ENCODE data around the gene CCNI2. TPM values are rescaled to one million over a fixed set of nuclear protein-coding genes. Genes with fewer than 3 reads are reported as not detected.

The CCNI2 gene
- total RNA-seq, 2 experiments from 2014 or later: 6.4 to 6.7 TPM

- POLR2A ChIA-PET: no interaction called here
- Mint-ChIP-seq H3K27ac (no peak overlapping the region), H3K27me3 (no peaks in the 10 kb centered on the region), H3K4me3 (no peak overlapping the region), H3K9me3 (no peaks in the 10 kb centered on the region), H3K36me3 (ENCODE audit: low read depth) (peaks cover 7% of the 10 kb centered on the region), H3K4me1 (no peaks in the 10 kb centered on the region)
- DNase-seq: peak; percentile 12
- CTCF ChIA-PET: no interaction called here
These were observed 15.2 kb downstream of the CCNI2 start for GRCh38 chr5:132762246-132763000.

GRCh38 chr5:132763181-132764036, 16.2 kb downstream of the CCNI2 start:
- DNase-seq: no peak
- Mint-ChIP-seq H3K9me3 (no peaks in the 10 kb centered on the region), H3K27me3 (no peaks in the 10 kb centered on the region), H3K36me3 (ENCODE audit: low read depth) (peaks cover 7% of the 10 kb centered on the region), H3K4me3 (no peak overlapping the region), H3K27ac (no peak overlapping the region), H3K4me1 (no peaks in the 10 kb centered on the region)
- POLR2A ChIA-PET: interaction anchor here (0.9 kb wide), 1 partner anchor 10 kb away, joined by 3 read pairs; no protein-coding TSS in a partner anchor
- CTCF ChIA-PET: interaction anchor here (1.1 kb wide), 1 partner anchor 237 kb away, joined by 3 read pairs; no protein-coding TSS in a partner anchor

GRCh38 chr5:132764051-132764450, 16.8 kb downstream of the CCNI2 start:
- H3K36me3 Mint-ChIP-seq (ENCODE audit: low read depth): peaks cover 7% of the 10 kb centered on the region
- no peaks in the 10 kb centered on the region for H3K9me3 Mint-ChIP-seq
- DNase-seq: no peak
- no peak overlapping the region for H3K27ac Mint-ChIP-seq
- H3K27me3 Mint-ChIP-seq: no peaks in the 10 kb centered on the region
- POLR2A ChIA-PET: interaction anchor here (0.9 kb wide), 1 partner anchor 9 kb away, joined by 3 read pairs; no protein-coding TSS in a partner anchor
- H3K4me1 Mint-ChIP-seq: no peaks in the 10 kb centered on the region
- H3K4me3 Mint-ChIP-seq: no peak overlapping the region
- CTCF ChIA-PET: interaction anchor here (1.1 kb wide), 1 partner anchor 238 kb away, joined by 3 read pairs; no protein-coding TSS in a partner anchor

- peaks cover 7% of the 10 kb centered on the region for H3K36me3 Mint-ChIP-seq (ENCODE audit: low read depth)
- H3K4me3 Mint-ChIP-seq: no peak overlapping the region
- H3K27ac Mint-ChIP-seq: no peak overlapping the region
- H3K27me3 Mint-ChIP-seq: no peaks in the 10 kb centered on the region
- ChIA-PET CTCF (interaction anchor here (1.1 kb wide), 1 partner anchor 239 kb away, joined by 3 read pairs; no protein-coding TSS in a partner anchor), POLR2A (no interaction called here)
- H3K9me3 Mint-ChIP-seq: no peaks in the 10 kb centered on the region
- no peak for DNase-seq
- no peaks in the 10 kb centered on the region for H3K4me1 Mint-ChIP-seq
These were observed 17.5 kb downstream of the CCNI2 start for GRCh38 chr5:132764671-132765238.

- no peaks in the 10 kb centered on the region for H3K4me1 Mint-ChIP-seq
- no peaks in the 10 kb centered on the region for H3K27me3 Mint-ChIP-seq
- no peak overlapping the region for H3K27ac Mint-ChIP-seq
- ChIA-PET POLR2A (interaction anchor here (0.9 kb wide), 1 partner anchor 11 kb away, joined by 3 read pairs; no protein-coding TSS in a partner anchor), CTCF (no interaction called here)
- H3K4me3 Mint-ChIP-seq: no peak overlapping the region
- no peak for DNase-seq
- H3K9me3 Mint-ChIP-seq: no peaks in the 10 kb centered on the region
- peaks cover 7% of the 10 kb centered on the region for H3K36me3 Mint-ChIP-seq (ENCODE audit: low read depth)
These were observed 18.2 kb downstream of the CCNI2 start for GRCh38 chr5:132765311-132766019.

- DNase-seq: no peak
- CTCF ChIA-PET: no interaction called here
- Mint-ChIP-seq H3K4me3 (no peak overlapping the region), H3K4me1 (no peaks in the 10 kb centered on the region), H3K9me3 (no peaks in the 10 kb centered on the region), H3K36me3 (ENCODE audit: low read depth) (peaks cover 7% of the 10 kb centered on the region), H3K27ac (no peak overlapping the region), H3K27me3 (no peaks in the 10 kb centered on the region)
- POLR2A ChIA-PET: interaction anchor here (0.9 kb wide), 1 partner anchor 11 kb away, joined by 3 read pairs; no protein-coding TSS in a partner anchor
These were observed 19.0 kb downstream of the CCNI2 start for GRCh38 chr5:132766020-132766805.

GRCh38 chr5:132766806-132767055, 19.5 kb downstream of the CCNI2 start:
- DNase-seq: no peak
- CTCF ChIA-PET: interaction anchor here (0.6 to 1.4 kb wide), 2 partner anchors 20 to 270 kb away, joined by 3 to 4 read pairs; partner anchors contain the start of gene CCNI2
- Mint-ChIP-seq H3K27me3 (no peaks in the 10 kb centered on the region), H3K4me3 (no peak overlapping the region), H3K4me1 (no peaks in the 10 kb centered on the region), H3K36me3 (ENCODE audit: low read depth) (peaks cover 7% of the 10 kb centered on the region), H3K9me3 (no peaks in the 10 kb centered on the region), H3K27ac (no peak overlapping the region)
- POLR2A ChIA-PET: interaction anchor here (0.9 kb wide), 1 partner anchor 9 kb away, joined by 3 read pairs; no protein-coding TSS in a partner anchor

- no peak overlapping the region for H3K4me3 Mint-ChIP-seq
- ChIA-PET CTCF (interaction anchor here (0.6 to 1.4 kb wide), 3 partner anchors 20 to 271 kb away, joined by 3 to 4 read pairs (median 3); partner anchors contain the start of gene CCNI2), POLR2A (interaction anchor here (0.9 kb wide), 1 partner anchor 9 kb away, joined by 3 read pairs; no protein-coding TSS in a partner anchor)
- H3K9me3 Mint-ChIP-seq: no peaks in the 10 kb centered on the region
- H3K27me3 Mint-ChIP-seq: no peaks in the 10 kb centered on the region
- H3K36me3 Mint-ChIP-seq (ENCODE audit: low read depth): peaks cover 7% of the 10 kb centered on the region
- H3K4me1 Mint-ChIP-seq: no peaks in the 10 kb centered on the region
- DNase-seq: no peak
- no peak overlapping the region for H3K27ac Mint-ChIP-seq
These were observed 19.9 kb downstream of the CCNI2 start for GRCh38 chr5:132767150-132767549.

GRCh38 chr5:132768485-132768868, 21.3 kb downstream of the CCNI2 start:
- no peaks in the 10 kb centered on the region for H3K27me3 Mint-ChIP-seq

GRCh38 chr5:132770476-132771159, 23.4 kb downstream of the CCNI2 start:
- H3K9me3 Mint-ChIP-seq: no peaks in the 10 kb centered on the region
- no peaks in the 10 kb centered on the region for H3K36me3 Mint-ChIP-seq (ENCODE audit: low read depth)
- ChIA-PET POLR2A (no interaction called here), CTCF (no interaction called here)
- no peak overlapping the region for H3K4me3 Mint-ChIP-seq
- no peaks in the 10 kb centered on the region for H3K27me3 Mint-ChIP-seq
- no peak for DNase-seq
- peaks cover 5% of the 10 kb centered on the region for H3K4me1 Mint-ChIP-seq
- H3K27ac Mint-ChIP-seq: no peak overlapping the region

More at GRCh38 chr5:132768485-132768868, 21.3 kb downstream of the CCNI2 start:
- Mint-ChIP-seq H3K4me1 (no peaks in the 10 kb centered on the region), H3K27ac (no peak overlapping the region), H3K9me3 (no peaks in the 10 kb centered on the region), H3K4me3 (no peak overlapping the region), H3K36me3 (ENCODE audit: low read depth) (peaks cover 3% of the 10 kb centered on the region)
- CTCF ChIA-PET: no interaction called here
- POLR2A ChIA-PET: no interaction called here
- no peak for DNase-seq

GRCh38 chr5:132771503-132771998, 24.3 kb downstream of the CCNI2 start:
- Mint-ChIP-seq H3K4me1 (peaks cover 10% of the 10 kb centered on the region), H3K27me3 (no peaks in the 10 kb centered on the region), H3K9me3 (no peaks in the 10 kb centered on the region), H3K4me3 (no peak overlapping the region), H3K27ac (no peak overlapping the region), H3K36me3 (ENCODE audit: low read depth) (no peaks in the 10 kb centered on the region)
- no peak for DNase-seq
- CTCF ChIA-PET: no interaction called here
- POLR2A ChIA-PET: no interaction called here

Measured in activated CD4-positive, alpha-beta memory T cell treated with anti-CD3 and anti-CD28 coated beads, Interleukin-2, amount 10 ng/mL, durations not matched to agents 7 days and 5 days (primary cell).